Neural progenitor cell (in vitro differentiated cells): Measurements from ENCODE around the gene RBFOX2.

Source experiments
- CTCF ChIP-seq: fragments of 200-600 bp; sonication (generic); IDR thresholded peaks from 2 replicates; pipeline ENCODE4 v1.5.1; 2017; ENCODE audit warnings: antibody characterized with exemption, mild to moderate bottlenecking
- EZH2 ChIP-seq: fragments of 200-600 bp; sonication (generic); IDR thresholded peaks from 2 replicates; pipeline ENCODE4 v1.6.1; 2017; ENCODE audit warnings: antibody characterized with exemption, mild to moderate bottlenecking, moderate library complexity
- EZH2phosphoT487 ChIP-seq: fragments of 200-600 bp; sonication (generic); IDR thresholded peaks from 2 replicates; pipeline ENCODE4 v1.6.1; 2017; ENCODE audit warnings: antibody characterized with exemption

GRCh38 chr22:35809816-35810215 is 218.8 kb downstream of the RBFOX2 start:
- TF ChIP-seq CTCF (no peak), EZH2 (no peak), EZH2phosphoT487 (no peak)
